ENCODE measurements around the gene TUBGCP2. TPM values are rescaled to one million over a fixed set of nuclear protein-coding genes. Genes with fewer than 3 reads are reported as not detected.

The TUBGCP2 gene
- total and polyA plus RNA-seq, 2 donors: 27.8 to 35.6 TPM

GRCh38 chr10:133295426-133296320 is 13.0 kb downstream of the TUBGCP2 start:
- 95% methylated on average over 42 of the region's 42 CpGs for WGBS
- no peak for DNase-seq (ENCODE audit: extremely low spot score)
- Histone ChIP-seq H3K4me1 (ENCODE audit: insufficient read depth) (no peaks in the 10 kb centered on the region), H3K27ac (ENCODE audit: low read depth) (no peak overlapping the region), H3K4me3 (ENCODE audit: low read depth, low read length) (no peak overlapping the region), H3K36me3 (ENCODE audit: insufficient read depth) (peaks cover 22% of the 10 kb centered on the region)

GRCh38 chr10:133294189-133294588 is 14.5 kb downstream of the TUBGCP2 start:
- no peak overlapping the region for H3K27ac ChIP-seq (ENCODE audit: low read depth)
- H3K36me3 ChIP-seq (ENCODE audit: insufficient read depth): peaks cover 14% of the 10 kb centered on the region
- 90% methylated on average over 15 of the region's 15 CpGs for WGBS
- no peak for DNase-seq (ENCODE audit: extremely low spot score)
- no peak overlapping the region for H3K4me3 ChIP-seq (ENCODE audit: low read depth, low read length)
- H3K4me1 ChIP-seq (ENCODE audit: insufficient read depth): no peaks in the 10 kb centered on the region

GRCh38 chr10:133293810-133294119 is 14.9 kb downstream of the TUBGCP2 start:
- Histone ChIP-seq H3K4me1 (ENCODE audit: insufficient read depth) (no peaks in the 10 kb centered on the region), H3K27ac (ENCODE audit: low read depth) (no peak overlapping the region), H3K36me3 (ENCODE audit: insufficient read depth) (peaks cover 13% of the 10 kb centered on the region), H3K4me3 (ENCODE audit: low read depth, low read length) (no peak overlapping the region)
- 92% methylated on average over 10 of the region's 10 CpGs for WGBS
- no peak for DNase-seq (ENCODE audit: extremely low spot score)

GRCh38 chr10:133292919-133293809 is 15.5 kb downstream of the TUBGCP2 start:
- WGBS: 91% methylated on average over 38 of the region's 38 CpGs
- Histone ChIP-seq H3K36me3 (ENCODE audit: insufficient read depth) (peaks cover 13% of the 10 kb centered on the region), H3K4me3 (ENCODE audit: low read depth, low read length) (no peak overlapping the region), H3K27ac (ENCODE audit: low read depth) (no peak overlapping the region), H3K4me1 (ENCODE audit: insufficient read depth) (no peaks in the 10 kb centered on the region)
- DNase-seq (ENCODE audit: extremely low spot score): no peak

GRCh38 chr10:133289761-133290160 is 18.9 kb downstream of the TUBGCP2 start:
- WGBS: 96% methylated on average over 24 of the region's 24 CpGs
- Histone ChIP-seq H3K27ac (ENCODE audit: low read depth) (no peak overlapping the region), H3K4me3 (ENCODE audit: low read depth, low read length) (no peak overlapping the region), H3K36me3 (ENCODE audit: insufficient read depth) (peaks cover 9% of the 10 kb centered on the region), H3K4me1 (ENCODE audit: insufficient read depth) (no peaks in the 10 kb centered on the region)
- no peak for DNase-seq (ENCODE audit: extremely low spot score)

- no peak overlapping the region for H3K27ac ChIP-seq (ENCODE audit: low read depth)
- no peaks in the 10 kb centered on the region for H3K4me1 ChIP-seq (ENCODE audit: insufficient read depth)
- H3K4me3 ChIP-seq (ENCODE audit: low read depth, low read length): no peak overlapping the region
- DNase-seq (ENCODE audit: extremely low spot score): no peak
- peaks cover 7% of the 10 kb centered on the region for H3K36me3 ChIP-seq (ENCODE audit: insufficient read depth)
- 95% methylated on average over 46 of the region's 46 CpGs for WGBS
Measured at GRCh38 chr10:133287832-133288500, 20.7 kb downstream of the TUBGCP2 start.

GRCh38 chr10:133286366-133286765 is 22.3 kb downstream of the TUBGCP2 start:
- 92% methylated on average over 18 of the region's 18 CpGs for WGBS
- H3K36me3 ChIP-seq (ENCODE audit: insufficient read depth): peaks cover 6% of the 10 kb centered on the region
- no peak for DNase-seq (ENCODE audit: extremely low spot score)
- no peaks in the 10 kb centered on the region for H3K4me1 ChIP-seq (ENCODE audit: insufficient read depth)
- H3K27ac ChIP-seq (ENCODE audit: low read depth): no peak overlapping the region
- H3K4me3 ChIP-seq (ENCODE audit: low read depth, low read length): no peak overlapping the region

DNA sequence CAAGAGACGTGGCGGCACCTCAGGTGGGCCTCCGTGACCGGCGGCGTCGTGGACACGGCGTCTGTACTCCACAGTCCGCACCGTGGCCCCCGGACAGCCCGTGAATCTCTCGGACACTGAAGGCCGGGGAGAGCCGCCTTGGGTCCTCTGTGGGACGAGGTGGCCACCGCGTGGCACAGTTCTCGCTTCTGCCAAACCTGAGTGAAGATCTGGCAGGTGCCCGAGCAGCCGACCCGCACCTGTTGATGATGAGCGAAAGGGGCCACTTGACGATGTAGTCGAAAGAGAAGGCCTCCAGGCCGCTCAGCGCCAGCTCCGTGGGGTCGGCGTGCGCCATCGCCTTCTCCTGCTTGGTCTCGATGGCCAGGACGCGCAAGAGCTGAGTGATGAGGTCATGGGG is 23.5 kb downstream of the TUBGCP2 start:
- no peak overlapping the region for H3K27ac ChIP-seq (ENCODE audit: low read depth)
- H3K4me1 ChIP-seq (ENCODE audit: insufficient read depth): no peaks in the 10 kb centered on the region
- H3K4me3 ChIP-seq (ENCODE audit: low read depth, low read length): no peak overlapping the region
- peaks cover 9% of the 10 kb centered on the region for H3K36me3 ChIP-seq (ENCODE audit: insufficient read depth)
- no peak for DNase-seq (ENCODE audit: extremely low spot score)
- 95% methylated on average over 36 of the region's 36 CpGs for WGBS

DNA sequence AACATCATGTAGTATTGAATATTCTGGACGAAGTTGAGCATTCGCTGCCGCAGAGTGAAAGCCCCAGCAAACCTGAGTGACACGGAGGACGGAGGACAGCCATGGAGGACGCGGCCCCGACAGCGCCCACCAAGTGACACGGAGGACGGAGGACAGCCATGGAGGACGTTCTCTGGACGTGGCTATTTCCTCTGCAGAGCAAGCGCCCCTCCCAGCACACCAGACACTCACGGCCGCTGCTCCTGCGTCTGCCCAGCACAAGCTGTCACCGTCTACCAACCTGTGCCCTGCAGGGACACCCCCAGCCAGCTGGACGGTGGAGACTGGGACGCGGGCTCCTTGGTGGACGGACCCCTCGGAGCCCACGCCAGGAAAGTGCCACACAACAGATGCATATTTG is 24.7 kb downstream of the TUBGCP2 start:
- Histone ChIP-seq H3K27ac (ENCODE audit: low read depth) (no peak overlapping the region), H3K4me3 (ENCODE audit: low read depth, low read length) (no peak overlapping the region), H3K36me3 (ENCODE audit: insufficient read depth) (peaks cover 9% of the 10 kb centered on the region), H3K4me1 (ENCODE audit: insufficient read depth) (no peaks in the 10 kb centered on the region)
- no peak for DNase-seq (ENCODE audit: extremely low spot score)
- 94% methylated on average over 24 of the region's 24 CpGs for WGBS

DNA sequence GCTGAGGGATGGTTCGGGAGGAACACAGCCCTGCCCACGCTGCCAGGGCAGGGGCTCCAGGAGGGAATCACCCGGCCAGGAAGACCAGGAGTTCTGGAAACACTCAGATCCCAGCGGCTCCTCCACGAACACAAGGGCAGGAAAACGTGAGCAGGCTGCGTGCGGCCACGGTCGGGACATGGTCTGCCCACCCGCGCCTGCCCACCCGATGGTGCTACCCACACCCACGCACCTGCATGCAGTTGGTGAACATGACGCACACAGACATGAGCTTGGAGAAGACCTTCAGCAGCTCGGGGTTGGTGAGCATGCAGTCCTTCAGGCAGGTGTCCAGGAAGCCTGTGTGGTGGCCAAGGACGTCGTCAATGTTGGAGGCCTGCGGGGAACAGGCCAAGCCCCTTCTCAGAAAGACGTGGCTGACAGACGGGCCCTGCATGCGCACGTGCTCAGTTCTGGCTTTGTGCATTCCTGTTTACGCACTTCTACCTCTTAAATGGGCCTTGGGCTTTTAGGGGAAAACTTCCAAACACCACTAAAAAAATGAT is 25.8 kb downstream of the TUBGCP2 start:
- Histone ChIP-seq H3K4me3 (ENCODE audit: low read depth, low read length) (no peak overlapping the region), H3K4me1 (ENCODE audit: insufficient read depth) (no peaks in the 10 kb centered on the region), H3K27ac (ENCODE audit: low read depth) (no peak overlapping the region), H3K36me3 (ENCODE audit: insufficient read depth) (peaks cover 7% of the 10 kb centered on the region)
- no peak for DNase-seq (ENCODE audit: extremely low spot score)
- 92% methylated on average over 24 of the region's 24 CpGs for WGBS

- 92% methylated on average over 38 of the region's 38 CpGs for WGBS
- no peak for DNase-seq (ENCODE audit: extremely low spot score)
- H3K4me3 ChIP-seq (ENCODE audit: low read depth, low read length): no peak overlapping the region
- no peaks in the 10 kb centered on the region for H3K4me1 ChIP-seq (ENCODE audit: insufficient read depth)
- peaks cover 7% of the 10 kb centered on the region for H3K36me3 ChIP-seq (ENCODE audit: insufficient read depth)
- no peak overlapping the region for H3K27ac ChIP-seq (ENCODE audit: low read depth)
Measured at GRCh38 chr10:133281628-133282372, 26.9 kb downstream of the TUBGCP2 start.

GRCh38 chr10:133281084-133281483 is 27.6 kb downstream of the TUBGCP2 start:
- H3K4me3 ChIP-seq (ENCODE audit: low read depth, low read length): no peak overlapping the region
- H3K27ac ChIP-seq (ENCODE audit: low read depth): no peak overlapping the region
- peaks cover 7% of the 10 kb centered on the region for H3K36me3 ChIP-seq (ENCODE audit: insufficient read depth)
- H3K4me1 ChIP-seq (ENCODE audit: insufficient read depth): no peaks in the 10 kb centered on the region
- WGBS: 95% methylated on average over 15 of the region's 15 CpGs
- no peak for DNase-seq (ENCODE audit: extremely low spot score)
